HEK293 (cell line): ENCODE results near the gene SMLR1.

Source experiments
- CTCF ChIA-PET: fragments of 350-600 bp; formaldehyde crosslinking; extraction: SDS; loops from one replicate; lab custom pipeline; 2021; ENCODE audit warnings: antibody characterized with exemption; lab: Yijun Ruan, JAX
- POLR2A ChIA-PET: fragments of 300-600 bp; formaldehyde crosslinking; extraction: SDS; loops from one replicate; lab custom pipeline; 2020; ENCODE audit warnings: antibody characterized with exemption, inconsistent platforms; lab: Yijun Ruan, JAX
- H3K27ac ChIP-seq: fragments of 200-500 bp; sonication (Bioruptor generic); 2 replicates; pipeline ENCODE4 v1.5.1; 2014; ENCODE audit warnings: low read depth, low read length, control low read depth, inconsistent platforms; ENCODE audit errors: extremely low read depth
- H3K36me3 ChIP-seq, 2 experiments: fragments of 200-500 bp in 1 of 2; sonication (Bioruptor generic) in 1 of 2; 1 replicate in 1 of 2; 2 replicates in 1 of 2; pipeline ENCODE4 v1.5.1; 2014 to 2017; ENCODE audit warnings: inconsistent platforms in 2 of 2, low read length in 2 of 2; ENCODE audit not compliant: control insufficient read depth in 2 of 2, insufficient read depth in 1 of 2
- H3K4me1 ChIP-seq: fragments of 200-500 bp; sonication (Bioruptor generic); 2 replicates; pipeline ENCODE4 v1.5.1; 2014; ENCODE audit warnings: mild to moderate bottlenecking, low read length, inconsistent platforms; ENCODE audit not compliant: control insufficient read depth, insufficient read depth
- H3K4me3 ChIP-seq: 2 replicates; pipeline ENCODE4 v1.5.1; 2011; ENCODE audit warnings: low read depth, mild to moderate bottlenecking, control low read depth, low read length, moderate library complexity
- H3K9me3 ChIP-seq: fragments of 200-500 bp; sonication (Bioruptor generic); 2 replicates; pipeline ENCODE4 v1.5.1; 2014; ENCODE audit warnings: low read depth, low read length, inconsistent platforms; ENCODE audit not compliant: control insufficient read depth, insufficient read depth
- FEZF1 ChIP-seq: fragments of 450-650 bp; formaldehyde crosslinking; IDR thresholded peaks from 2 replicates; pipeline ENCODE4 v1.5.1; 2016; ENCODE audit warnings: missing biosample characterization, missing genetic modification characterization
- MEIS1 ChIP-seq: sonication (generic); formaldehyde crosslinking; IDR thresholded peaks from 2 replicates; pipeline ENCODE4 v1.8.1; 2022; ENCODE audit warnings: missing genetic modification reagents, mild to moderate bottlenecking, borderline replicate concordance
- MYNN ChIP-seq: fragments of 450-650 bp; formaldehyde crosslinking; IDR thresholded peaks from 2 replicates; pipeline ENCODE4 v1.5.1; 2016; ENCODE audit warnings: missing biosample characterization, missing genetic modification characterization, borderline replicate concordance
- TCF7L2 ChIP-seq: IDR thresholded peaks from 2 replicates; pipeline ENCODE4 v1.6.1; 2011; ENCODE audit warnings: low read depth, mild to moderate bottlenecking, inconsistent platforms, low read length, moderate library complexity, borderline replicate concordance
- ZFP37 ChIP-seq: fragments of 450-650 bp; formaldehyde crosslinking; IDR thresholded peaks from 2 replicates; pipeline ENCODE4 v1.5.1; 2016; ENCODE audit warnings: missing biosample characterization, missing genetic modification characterization
- ZFP41 ChIP-seq: fragments of 450-650 bp; formaldehyde crosslinking; IDR thresholded peaks from 2 replicates; pipeline ENCODE4 v1.5.1; 2016; ENCODE audit warnings: missing biosample characterization, missing genetic modification characterization, borderline replicate concordance
- ZNF155 ChIP-seq: fragments of 450-650 bp; formaldehyde crosslinking; IDR thresholded peaks from 2 replicates; pipeline ENCODE4 v1.5.1; 2016; ENCODE audit warnings: missing biosample characterization, missing genetic modification characterization
- ZNF157 ChIP-seq: fragments of 450-650 bp; formaldehyde crosslinking; IDR thresholded peaks from 2 replicates; pipeline ENCODE4 v1.5.1; 2016; ENCODE audit warnings: missing biosample characterization, missing genetic modification characterization
- ZNF174 ChIP-seq: fragments of 450-650 bp; formaldehyde crosslinking; IDR thresholded peaks from 2 replicates; pipeline ENCODE4 v1.5.0; 2017; ENCODE audit warnings: missing biosample characterization, mild to moderate bottlenecking, missing genetic modification characterization
- ZNF175 ChIP-seq: fragments of 450-650 bp; formaldehyde crosslinking; IDR thresholded peaks from 2 replicates; pipeline ENCODE4 v1.5.1; 2016; ENCODE audit warnings: missing biosample characterization, missing genetic modification characterization
- ZNF302 ChIP-seq: fragments of 450-650 bp; formaldehyde crosslinking; IDR thresholded peaks from 2 replicates; pipeline ENCODE4 v1.5.1; 2016; ENCODE audit warnings: missing biosample characterization, missing genetic modification characterization, low read depth
- ZNF311 ChIP-seq: fragments of 450-650 bp; formaldehyde crosslinking; IDR thresholded peaks from 2 replicates; pipeline ENCODE4 v1.5.1; 2017; ENCODE audit warnings: missing biosample characterization, missing genetic modification characterization, borderline replicate concordance
- ZNF530 ChIP-seq: fragments of 450-650 bp; formaldehyde crosslinking; IDR thresholded peaks from 2 replicates; pipeline ENCODE4 v1.5.1; 2016; ENCODE audit warnings: low read depth, missing biosample characterization, missing genetic modification characterization
- ZNF585B ChIP-seq: fragments of 450-650 bp; formaldehyde crosslinking; IDR thresholded peaks from 2 replicates; pipeline ENCODE4 v1.5.1; 2016; ENCODE audit warnings: missing biosample characterization, missing genetic modification characterization
- ZNF621 ChIP-seq: fragments of 450-650 bp; formaldehyde crosslinking; IDR thresholded peaks from 2 replicates; pipeline ENCODE4 v1.5.1; 2017; ENCODE audit warnings: missing biosample characterization, missing genetic modification characterization
- ZNF654 ChIP-seq: fragments of 450-650 bp; formaldehyde crosslinking; IDR thresholded peaks from 2 replicates; pipeline ENCODE4 v1.5.1; 2016; ENCODE audit warnings: low read depth, missing biosample characterization, missing genetic modification characterization
- ZNF777 ChIP-seq: fragments of 450-650 bp; formaldehyde crosslinking; IDR thresholded peaks from 2 replicates; pipeline ENCODE4 v1.5.1; 2017; ENCODE audit warnings: missing biosample characterization, missing genetic modification characterization, borderline replicate concordance
- ZNF837 ChIP-seq: fragments of 450-650 bp; formaldehyde crosslinking; IDR thresholded peaks from 2 replicates; pipeline ENCODE4 v1.5.1; 2016; ENCODE audit warnings: missing biosample characterization, missing genetic modification characterization
- ZNF843 ChIP-seq: fragments of 450-650 bp; formaldehyde crosslinking; IDR thresholded peaks from 2 replicates; pipeline ENCODE4 v1.5.1; 2016; ENCODE audit warnings: missing biosample characterization, missing genetic modification characterization
- ZSCAN30 ChIP-seq: fragments of 450-650 bp; IDR thresholded peaks from 2 replicates; pipeline ENCODE4 v1.5.1; 2018; ENCODE audit warnings: missing biosample characterization, mild to moderate bottlenecking, missing genetic modification characterization, moderate library complexity
- TF ChIP-seq, protein P1 (sequence below): fragments of 450-650 bp; formaldehyde crosslinking; IDR thresholded peaks from 2 replicates; pipeline ENCODE4 v1.5.0; 2017; ENCODE audit warnings: missing biosample characterization, missing genetic modification characterization, borderline replicate concordance
- TF ChIP-seq, protein P2 (sequence below): fragments of 450-650 bp; formaldehyde crosslinking; IDR thresholded peaks from 2 replicates; pipeline ENCODE4 v1.5.1; 2016; ENCODE audit warnings: missing biosample characterization, missing genetic modification characterization

SMLR1 gene

DNA sequence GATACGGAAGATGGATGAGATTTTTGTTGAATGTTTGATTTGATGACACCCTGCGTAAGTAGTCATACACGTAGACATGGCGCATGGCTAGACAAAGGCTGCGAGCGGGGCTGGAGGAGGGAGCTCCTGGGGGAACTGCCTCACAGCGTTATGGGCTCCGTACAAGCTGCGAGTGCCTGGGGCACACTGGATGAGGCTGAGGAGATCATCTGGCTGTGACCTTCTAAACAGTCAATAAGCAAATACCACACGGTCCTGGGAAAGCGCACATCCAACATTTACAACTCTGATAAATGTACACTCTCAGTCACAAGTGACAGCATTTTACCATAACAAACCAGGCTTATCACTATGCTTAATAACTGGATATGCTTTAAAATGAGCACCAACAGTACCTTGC lies 37.1 kb downstream of the SMLR1 start:
- POLR2A ChIA-PET, result no interaction called here
- CTCF ChIA-PET, result interaction anchor here (0.6 to 2.7 kb wide), 4 partner anchors 8 to 861 kb away, joined by 3 to 18 read pairs (median 3); no protein-coding TSS in a partner anchor

DNA sequence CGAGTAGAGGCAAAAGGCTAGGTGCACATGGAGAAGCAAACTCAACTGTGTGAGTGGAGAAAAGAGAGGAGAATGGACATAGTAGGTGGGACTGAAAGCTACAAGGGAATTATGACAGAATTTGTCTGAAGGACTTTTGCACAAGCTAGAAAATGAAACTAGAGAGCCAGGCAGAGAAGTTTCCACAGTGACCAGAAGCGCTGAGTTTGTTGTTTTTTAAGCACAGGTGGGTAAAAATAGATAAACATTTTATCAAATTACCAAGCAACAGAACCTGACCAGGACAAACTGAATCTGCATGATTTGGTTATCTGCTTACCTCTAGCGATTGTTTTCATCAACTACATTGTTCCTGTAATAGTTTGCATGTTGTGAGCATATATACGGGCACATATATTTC lies 38.6 kb downstream of the SMLR1 start:
- CTCF ChIA-PET, result interaction anchor here (1.3 kb wide), 1 partner anchor 668 kb away, joined by 3 read pairs; no protein-coding TSS in a partner anchor
- TF ChIP-seq ZNF175 (tag by site-specific recombination), result no peak
- TF ChIP-seq ZNF530 (tag by site-specific recombination), result no peak
- no peak for TF ChIP-seq ZFP41 (tag by site-specific recombination)
- no peak for TF ChIP-seq ZNF157 (tag by site-specific recombination)
- TF ChIP-seq ZNF311 (tag by site-specific recombination), result no peak
- TF ChIP-seq ZFP37 (tag by site-specific recombination), result no peak
- Histone ChIP-seq H3K4me1 (no peaks in the 10 kb centered on the region), H3K4me3 (no peak overlapping the region), H3K9me3 (no peaks in the 10 kb centered on the region), H3K27ac (no peak overlapping the region), H3K36me3 (peaks cover 0 to 61% of the 10 kb centered on the region in 2 experiments)
- POLR2A ChIA-PET, result no interaction called here

More for the DNA sequence above, 37.1 kb downstream of the SMLR1 start:
- no peak overlapping the region for H3K27ac ChIP-seq
- no peak overlapping the region for H3K4me3 ChIP-seq
- TF ChIP-seq ZNF654, result no peak
- TF ChIP-seq, protein P1, sequence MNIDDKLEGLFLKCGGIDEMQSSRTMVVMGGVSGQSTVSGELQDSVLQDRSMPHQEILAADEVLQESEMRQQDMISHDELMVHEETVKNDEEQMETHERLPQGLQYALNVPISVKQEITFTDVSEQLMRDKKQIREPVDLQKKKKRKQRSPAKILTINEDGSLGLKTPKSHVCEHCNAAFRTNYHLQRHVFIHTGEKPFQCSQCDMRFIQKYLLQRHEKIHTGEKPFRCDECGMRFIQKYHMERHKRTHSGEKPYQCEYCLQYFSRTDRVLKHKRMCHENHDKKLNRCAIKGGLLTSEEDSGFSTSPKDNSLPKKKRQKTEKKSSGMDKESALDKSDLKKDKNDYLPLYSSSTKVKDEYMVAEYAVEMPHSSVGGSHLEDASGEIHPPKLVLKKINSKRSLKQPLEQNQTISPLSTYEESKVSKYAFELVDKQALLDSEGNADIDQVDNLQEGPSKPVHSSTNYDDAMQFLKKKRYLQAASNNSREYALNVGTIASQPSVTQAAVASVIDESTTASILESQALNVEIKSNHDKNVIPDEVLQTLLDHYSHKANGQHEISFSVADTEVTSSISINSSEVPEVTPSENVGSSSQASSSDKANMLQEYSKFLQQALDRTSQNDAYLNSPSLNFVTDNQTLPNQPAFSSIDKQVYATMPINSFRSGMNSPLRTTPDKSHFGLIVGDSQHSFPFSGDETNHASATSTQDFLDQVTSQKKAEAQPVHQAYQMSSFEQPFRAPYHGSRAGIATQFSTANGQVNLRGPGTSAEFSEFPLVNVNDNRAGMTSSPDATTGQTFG (tag by site-specific recombination), result no peak
- no peak for TF ChIP-seq MEIS1 (CRISPR knock-in tag)
- no peak for TF ChIP-seq ZNF585B (tag by site-specific recombination)
- TF ChIP-seq ZNF777 (tag by site-specific recombination), result no peak
- TF ChIP-seq, protein P2, sequence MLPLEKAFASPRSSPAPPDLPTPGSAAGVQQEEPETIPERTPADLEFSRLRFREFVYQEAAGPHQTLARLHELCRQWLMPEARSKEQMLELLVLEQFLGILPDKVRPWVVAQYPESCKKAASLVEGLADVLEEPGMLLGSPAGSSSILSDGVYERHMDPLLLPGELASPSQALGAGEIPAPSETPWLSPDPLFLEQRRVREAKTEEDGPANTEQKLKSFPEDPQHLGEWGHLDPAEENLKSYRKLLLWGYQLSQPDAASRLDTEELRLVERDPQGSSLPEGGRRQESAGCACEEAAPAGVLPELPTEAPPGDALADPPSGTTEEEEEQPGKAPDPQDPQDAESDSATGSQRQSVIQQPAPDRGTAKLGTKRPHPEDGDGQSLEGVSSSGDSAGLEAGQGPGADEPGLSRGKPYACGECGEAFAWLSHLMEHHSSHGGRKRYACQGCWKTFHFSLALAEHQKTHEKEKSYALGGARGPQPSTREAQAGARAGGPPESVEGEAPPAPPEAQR (tag by site-specific recombination), result no peak
- TF ChIP-seq ZNF174, result no peak
- TF ChIP-seq FEZF1, result no peak
- no peak for TF ChIP-seq ZNF837
- TF ChIP-seq ZNF843 (tag by site-specific recombination), result no peak
- TF ChIP-seq MYNN (tag by site-specific recombination), result no peak
- TF ChIP-seq ZNF155 (tag by site-specific recombination), result no peak
- TF ChIP-seq TCF7L2, result no peak
- TF ChIP-seq ZNF621 (tag by site-specific recombination), result no peak
- no peak for TF ChIP-seq ZSCAN30 (tag by site-specific recombination)
- TF ChIP-seq ZNF302, result no peak
- H3K4me1 ChIP-seq, result no peaks in the 10 kb centered on the region
- no peaks in the 10 kb centered on the region for H3K9me3 ChIP-seq
- peaks cover 0 to 55% of the 10 kb centered on the region in 2 experiments for H3K36me3 ChIP-seq
